Osteoblast (primary cell): ENCODE measurements around the gene CNFN. TPM values are rescaled to one million over a fixed set of nuclear protein-coding genes. Genes with fewer than 3 reads are reported as not detected.

Source experiments
- DNase-seq: peaks from one replicate; pipeline ENCODE4 v3.0.0; 2011; ENCODE audit warnings: low spot score, mixed read lengths; ENCODE audit not compliant: insufficient read length; ENCODE audit errors: missing footprints
- H2AFZ ChIP-seq: 2 replicates; pipeline ENCODE4 v1.6.0; 2011; ENCODE audit warnings: mild to moderate bottlenecking, low read length
- H3K27ac ChIP-seq: 2 replicates; pipeline ENCODE4 v1.5.1; 2011; ENCODE audit warnings: mild to moderate bottlenecking, low read depth, low read length, moderate library complexity
- H3K27me3 ChIP-seq: 2 replicates; pipeline ENCODE4 v1.6.0; 2012; ENCODE audit warnings: mild to moderate bottlenecking, control low read depth, inconsistent platforms, low read length, moderate library complexity; ENCODE audit not compliant: insufficient read depth
- H3K36me3 ChIP-seq: 2 replicates; pipeline ENCODE4 v1.5.1; 2011; ENCODE audit warnings: mild to moderate bottlenecking, low read length, control low read depth, moderate library complexity; ENCODE audit not compliant: insufficient read depth
- H3K4me1 ChIP-seq: 2 replicates; pipeline ENCODE4 v1.5.1; 2011; ENCODE audit warnings: mild to moderate bottlenecking, low read length, control low read depth, moderate library complexity; ENCODE audit not compliant: insufficient read depth
- H3K4me2 ChIP-seq: 2 replicates; pipeline ENCODE4 v1.6.0; 2011; ENCODE audit warnings: mild to moderate bottlenecking, low read length; ENCODE audit not compliant: insufficient read depth
- H3K4me3 ChIP-seq: fragments of 200-600 bp; sonication (generic); 3 replicates; pipeline ENCODE4 v1.5.1; 2012; ENCODE audit warnings: mild to moderate bottlenecking, low read length, inconsistent platforms; ENCODE audit not compliant: insufficient read depth
- H3K79me2 ChIP-seq: 2 replicates; pipeline ENCODE4 v1.6.0; 2012; ENCODE audit warnings: mild to moderate bottlenecking, low read length, control low read depth, inconsistent platforms; ENCODE audit not compliant: insufficient read depth
- H3K9me3 ChIP-seq: 2 replicates; pipeline ENCODE4 v1.5.1; 2011; ENCODE audit warnings: low read depth, low read length, control low read depth
- H4K20me1 ChIP-seq: 2 replicates; pipeline ENCODE4 v1.6.0; 2012; ENCODE audit warnings: mild to moderate bottlenecking, low read length, control low read depth; ENCODE audit not compliant: insufficient read depth
- total RNA-seq: library from RNA; depleted of rRNA; stranded (reverse); fragments of >200 nt; gene quantifications from 2 replicates; pipeline ENCODE4 v1.2.3, GENCODE V29; 2012
- TF ChIP-seq, protein P1 (sequence below): IDR thresholded peaks from 2 replicates; pipeline ENCODE4 v1.5.1; 2011; ENCODE audit warnings: mild to moderate bottlenecking, low read depth, low read length, moderate library complexity; ENCODE audit errors: extremely low read depth

Gene CNFN
- total RNA-seq, 1 donor = not detected

DNA sequence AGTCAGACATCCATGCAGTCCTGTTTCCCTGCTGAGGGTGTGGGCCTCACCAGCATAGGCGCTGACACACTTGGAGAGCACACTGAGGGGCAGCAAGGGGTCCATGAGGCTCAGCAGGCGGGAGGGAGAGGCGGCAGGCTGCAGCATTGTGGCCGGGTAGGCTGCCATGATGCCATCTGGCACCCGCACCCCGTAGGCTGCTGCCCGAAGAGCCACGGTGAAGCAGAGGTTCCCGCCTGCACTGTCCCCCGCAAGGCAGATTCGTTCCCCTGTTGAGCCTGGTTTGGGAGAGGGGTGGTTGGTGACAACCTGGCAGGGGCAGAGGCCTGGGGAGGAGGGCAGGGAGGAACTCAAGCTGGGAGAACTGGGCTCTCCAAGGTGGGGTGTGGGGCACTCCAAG is 16.0 kb upstream of the CNFN start:
- Histone ChIP-seq H3K4me3 (no peak overlapping the region), H3K4me2 (no peak overlapping the region)

DNA sequence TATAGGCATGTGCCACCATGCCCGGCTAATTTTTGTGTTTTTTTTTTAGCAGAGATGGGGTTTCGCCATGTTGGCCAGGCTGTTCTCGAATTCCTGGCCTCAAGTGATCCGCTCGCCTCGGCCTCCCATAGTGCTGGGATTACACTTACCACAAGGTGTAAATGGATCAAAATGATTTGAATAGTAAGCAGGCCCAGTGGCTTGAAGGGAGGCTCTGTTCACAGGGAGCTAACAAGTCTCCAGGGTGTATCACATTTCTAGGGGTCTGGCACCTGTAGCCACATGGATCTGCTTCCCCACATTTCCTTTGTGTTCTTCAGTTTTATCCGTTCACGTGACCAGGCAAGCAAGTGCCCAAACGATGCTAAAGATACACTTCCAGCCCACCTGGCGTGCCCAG is 13.5 kb upstream of the CNFN start:
- peak; percentile 69 for DNase-seq
- H3K4me2 ChIP-seq = no peak overlapping the region
- TF ChIP-seq, protein P1, sequence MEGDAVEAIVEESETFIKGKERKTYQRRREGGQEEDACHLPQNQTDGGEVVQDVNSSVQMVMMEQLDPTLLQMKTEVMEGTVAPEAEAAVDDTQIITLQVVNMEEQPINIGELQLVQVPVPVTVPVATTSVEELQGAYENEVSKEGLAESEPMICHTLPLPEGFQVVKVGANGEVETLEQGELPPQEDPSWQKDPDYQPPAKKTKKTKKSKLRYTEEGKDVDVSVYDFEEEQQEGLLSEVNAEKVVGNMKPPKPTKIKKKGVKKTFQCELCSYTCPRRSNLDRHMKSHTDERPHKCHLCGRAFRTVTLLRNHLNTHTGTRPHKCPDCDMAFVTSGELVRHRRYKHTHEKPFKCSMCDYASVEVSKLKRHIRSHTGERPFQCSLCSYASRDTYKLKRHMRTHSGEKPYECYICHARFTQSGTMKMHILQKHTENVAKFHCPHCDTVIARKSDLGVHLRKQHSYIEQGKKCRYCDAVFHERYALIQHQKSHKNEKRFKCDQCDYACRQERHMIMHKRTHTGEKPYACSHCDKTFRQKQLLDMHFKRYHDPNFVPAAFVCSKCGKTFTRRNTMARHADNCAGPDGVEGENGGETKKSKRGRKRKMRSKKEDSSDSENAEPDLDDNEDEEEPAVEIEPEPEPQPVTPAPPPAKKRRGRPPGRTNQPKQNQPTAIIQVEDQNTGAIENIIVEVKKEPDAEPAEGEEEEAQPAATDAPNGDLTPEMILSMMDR = no peak

More for the DNA sequence above, 16.0 kb upstream of the CNFN start:
- Histone ChIP-seq H3K4me1 (no peaks in the 10 kb centered on the region), H4K20me1 (peaks cover 4% of the 10 kb centered on the region), H3K36me3 (no peaks in the 10 kb centered on the region), H3K79me2 (no peaks in the 10 kb centered on the region), H3K27ac (no peak overlapping the region), H3K27me3 (no peaks in the 10 kb centered on the region), H3K9me3 (no peaks in the 10 kb centered on the region), H2AFZ (no peak overlapping the region)
- peak; percentile 73 for DNase-seq
- TF ChIP-seq, protein P1 = no peak

DNA sequence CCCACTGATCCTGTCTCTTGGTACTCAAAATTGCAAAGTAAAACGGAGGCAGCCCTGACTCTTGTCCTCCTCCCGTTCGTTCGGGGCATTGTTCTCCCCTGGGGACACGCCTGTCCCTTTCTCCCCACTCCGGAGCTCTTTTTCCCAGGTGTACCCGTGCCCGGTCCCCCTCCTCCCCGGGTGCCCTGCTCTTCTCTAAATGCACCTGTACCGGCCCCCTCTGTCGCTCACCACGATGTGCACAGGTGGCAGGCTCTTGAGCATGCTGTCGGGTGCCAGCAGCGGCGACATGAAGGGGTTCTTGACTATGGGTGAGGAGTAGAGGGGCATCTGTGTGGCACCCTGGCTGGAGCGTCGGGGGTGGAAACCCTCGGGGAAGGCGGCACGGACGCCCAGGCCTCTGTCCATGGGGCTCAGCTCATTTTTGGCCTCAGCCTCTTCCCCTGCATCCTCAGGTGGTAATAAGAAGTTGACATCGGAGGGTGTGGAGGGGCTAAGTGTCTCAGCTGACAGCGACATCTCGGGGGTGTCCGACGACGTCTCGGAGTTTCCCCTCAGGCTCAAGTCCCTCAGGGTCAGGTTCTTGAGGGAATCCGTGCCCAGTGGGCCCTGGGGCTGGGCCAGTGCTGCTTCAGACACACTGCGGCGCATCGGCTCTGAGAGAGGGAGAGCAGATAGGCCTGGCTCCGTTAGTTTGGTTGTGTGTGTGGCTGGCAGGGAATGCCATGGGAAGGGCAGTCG is 12.4 kb upstream of the CNFN start:
- Histone ChIP-seq H3K4me1 (peaks cover 5% of the 10 kb centered on the region), H2AFZ (no peak overlapping the region), H3K27ac (no peak overlapping the region), H4K20me1 (peaks cover 5% of the 10 kb centered on the region), H3K4me3 (peak overlapping the region; percentile 75), H3K27me3 (no peaks in the 10 kb centered on the region), H3K4me2 (peak overlapping the region; percentile 92), H3K36me3 (no peaks in the 10 kb centered on the region), H3K79me2 (peaks cover 5% of the 10 kb centered on the region), H3K9me3 (no peaks in the 10 kb centered on the region)
- DNase-seq = peak; percentile 80
- TF ChIP-seq, protein P1 = no peak

More for the DNA sequence above, 13.5 kb upstream of the CNFN start:
- H3K9me3 ChIP-seq = no peaks in the 10 kb centered on the region
- no peaks in the 10 kb centered on the region for H3K36me3 ChIP-seq
- H3K4me3 ChIP-seq = no peak overlapping the region
- peaks cover 6% of the 10 kb centered on the region for H4K20me1 ChIP-seq
- H3K4me1 ChIP-seq = no peaks in the 10 kb centered on the region
- H2AFZ ChIP-seq = no peak overlapping the region
- H3K27ac ChIP-seq = no peak overlapping the region
- no peaks in the 10 kb centered on the region for H3K27me3 ChIP-seq
- no peaks in the 10 kb centered on the region for H3K79me2 ChIP-seq

DNA sequence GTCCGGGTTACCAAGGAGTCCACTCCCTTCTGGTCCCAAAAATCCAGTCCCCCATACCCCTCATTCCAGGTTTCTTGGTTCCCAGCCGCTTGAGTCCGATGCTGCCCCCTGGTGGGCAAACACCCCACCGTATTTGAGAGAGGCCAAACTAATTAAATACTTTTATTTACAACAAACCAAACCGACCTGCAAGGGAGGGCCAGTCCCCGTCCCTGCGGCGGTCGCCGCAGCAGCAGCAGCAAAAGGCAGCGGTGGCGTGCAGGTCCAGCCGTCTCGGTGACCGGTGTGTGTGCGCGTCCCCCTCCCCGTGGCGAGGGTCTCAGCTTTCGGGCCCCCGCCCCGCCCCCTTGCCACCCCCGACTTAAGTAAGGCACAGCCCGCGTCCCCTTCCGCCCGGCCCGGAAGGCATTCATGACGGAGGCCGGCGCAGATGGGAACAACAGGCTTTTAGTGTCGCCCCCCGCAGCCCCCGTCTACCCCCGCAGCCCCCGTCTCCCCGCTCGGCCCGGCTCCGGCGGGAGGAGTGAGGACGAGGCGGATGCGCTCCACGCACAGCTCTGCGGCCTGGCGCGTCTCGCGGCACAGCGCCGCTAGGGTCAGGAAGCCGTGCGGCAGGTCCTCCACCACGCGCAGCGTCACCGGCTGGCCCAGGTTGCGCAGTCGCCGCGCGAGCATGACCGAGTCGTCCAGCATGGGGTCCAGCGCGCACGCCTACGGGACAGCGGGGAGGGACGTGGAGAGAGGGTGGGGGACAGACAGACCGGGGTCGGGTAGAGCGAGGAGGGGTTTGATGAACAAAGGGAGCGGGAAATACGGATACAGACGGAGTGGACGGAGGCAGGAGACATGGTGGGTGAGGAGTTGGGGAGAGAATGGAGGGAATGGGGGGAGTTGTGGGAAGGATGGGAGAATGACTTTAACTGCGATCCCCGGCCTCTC is 11.5 kb upstream of the CNFN start:
- peaks cover 7% of the 10 kb centered on the region for H3K79me2 ChIP-seq
- peak; percentile 97 for DNase-seq
- H3K4me1 ChIP-seq = peaks cover 11% of the 10 kb centered on the region
- peak overlapping the region; percentile 85 for H2AFZ ChIP-seq
- H3K4me2 ChIP-seq = peak overlapping the region; percentile 92
- H3K9me3 ChIP-seq = no peaks in the 10 kb centered on the region
- no peaks in the 10 kb centered on the region for H3K27me3 ChIP-seq
- TF ChIP-seq, protein P1 = peak; percentile 81
- peak overlapping the region; percentile 75 for H3K4me3 ChIP-seq
- H3K36me3 ChIP-seq = no peaks in the 10 kb centered on the region
- peaks cover 5% of the 10 kb centered on the region for H4K20me1 ChIP-seq
- H3K27ac ChIP-seq = no peak overlapping the region
